Measurements from ENCODE around the gene DNAI4. TPM values are rescaled to one million over a fixed set of nuclear protein-coding genes. Genes with fewer than 3 reads are reported as not detected.

DNAI4 gene
- polyA plus RNA-seq, 3 donors = 0.09 TPM; not detected in 2

DNA sequence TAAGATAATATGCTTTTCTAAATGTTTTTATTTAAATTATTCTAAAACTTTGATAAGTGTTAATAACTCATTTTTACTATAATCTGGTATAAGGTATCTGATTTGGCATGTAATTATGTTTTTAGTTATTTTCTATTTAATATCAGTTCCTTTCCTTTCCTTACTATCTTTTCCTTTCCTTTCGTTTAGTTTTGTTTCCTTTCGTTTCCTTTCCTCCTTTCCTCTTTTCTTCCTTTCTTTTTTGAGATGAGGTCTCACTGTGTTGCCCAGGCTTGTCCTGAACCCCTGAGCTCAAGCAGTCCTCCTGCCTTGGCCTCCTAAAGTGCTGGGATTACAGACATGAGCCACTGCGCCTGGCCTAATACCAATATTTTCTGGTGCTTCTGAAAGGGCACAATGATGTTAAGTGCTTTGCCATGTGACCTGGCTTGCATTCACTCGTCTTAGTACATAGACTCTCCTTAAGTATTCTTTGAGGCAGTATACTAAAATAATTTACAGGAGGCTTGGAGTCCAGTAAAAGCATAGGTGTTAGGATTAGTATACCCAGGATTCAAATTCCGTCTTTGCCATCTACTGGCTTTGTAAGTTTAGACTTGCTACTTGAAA lies 18.8 kb upstream of the DNAI4 start:
- no peak for DNase-seq
- H3K36me3 ChIP-seq (replicated peaks in 1 of 2; ENCODE audit: control insufficient read depth in 1 of 2, insufficient read depth in 2 of 2, low read length in 2 of 2) = peaks cover 53 to 81% of the 10 kb centered on the region in 2 donors
- H3K4me2 ChIP-seq (replicated peaks; ENCODE audit: extremely low read depth, low read length, poor library complexity, severe bottlenecking) = no peak overlapping the region
- Mint-ChIP-seq H3K4me1 (peaks cover 25% of the 10 kb centered on the region), H3K27me3 (ENCODE audit: low read depth in 3 of 3) (no peaks in the 10 kb centered on the region), H3K27ac (peak overlapping the region in 6 of 7 donors; percentile 7 to 86 (median 48)), H3K36me3 (peaks cover 44 to 57% of the 10 kb centered on the region in 2 donors), H3K4me3 (no peak overlapping the region), H3K9me3 (no peaks in the 10 kb centered on the region)
- H3K4me1 ChIP-seq (ENCODE audit: control insufficient read depth in 1 of 2, insufficient read depth in 2 of 2, low read length in 2 of 2) = peaks cover 4 to 21% of the 10 kb centered on the region in 2 donors
- peak overlapping the region in 1 of 2 donors; percentile 53 for H3K27ac ChIP-seq (ENCODE audit: low read depth in 1 of 2, low read length in 2 of 2)
- no peak overlapping the region for H3K9ac ChIP-seq (ENCODE audit: insufficient read depth, low read length, poor library complexity, severe bottlenecking)
- H3K27me3 ChIP-seq (ENCODE audit: control insufficient read depth in 2 of 2, insufficient read depth in 2 of 2, low read length in 2 of 2) = no peaks in the 10 kb centered on the region
- intact Hi-C loops (cut with micrococcal nuclease) = no loop called here
- H3K4me3 ChIP-seq (replicated peaks in 1 of 3; ENCODE audit: low read depth in 2 of 3, low read length in 3 of 3) = no peak overlapping the region
- H3K9me3 ChIP-seq (replicated peaks in 1 of 2; ENCODE audit: control insufficient read depth in 1 of 2, insufficient read depth in 1 of 2, low read length in 2 of 2) = no peaks in the 10 kb centered on the region
- H3K79me2 ChIP-seq (ENCODE audit: insufficient read depth, low read length) = peaks cover 100% of the 10 kb centered on the region
- H4K20me1 ChIP-seq (ENCODE audit: insufficient read depth, low read length) = peaks cover 100% of the 10 kb centered on the region
- 81% methylated on average over 3 of the region's 5 CpGs for WGBS (ENCODE audit: insufficient coverage)
- H2AFZ ChIP-seq (ENCODE audit: insufficient read depth, low read depth, low read length, poor library complexity, severe bottlenecking) = no peak overlapping the region
- no peak for TF ChIP-seq CTCF (IDR thresholded peaks at IDR 0.05)

DNA sequence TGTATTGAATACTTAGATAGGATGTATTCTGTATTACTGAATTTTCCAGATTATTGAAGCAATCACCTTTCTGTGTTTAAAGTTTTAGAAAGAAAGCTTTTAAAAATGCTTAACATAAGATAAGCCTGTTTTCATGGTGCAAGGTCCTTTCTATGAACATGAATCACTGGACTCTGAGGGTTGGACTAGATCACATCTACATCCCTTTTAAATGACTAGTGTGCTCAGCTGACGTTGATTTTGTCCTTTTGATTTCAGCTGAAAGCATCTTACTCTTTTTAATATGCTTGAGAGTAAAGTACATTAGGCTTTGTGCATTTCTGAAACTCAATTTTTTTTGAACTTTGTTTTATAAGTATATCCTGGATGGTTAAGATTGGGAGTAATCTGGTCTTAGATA lies 16.3 kb upstream of the DNAI4 start:
- intact Hi-C loops (cut with micrococcal nuclease) = no loop called here
- peaks cover 100% of the 10 kb centered on the region for H4K20me1 ChIP-seq (ENCODE audit: insufficient read depth, low read length)
- H3K27ac Mint-ChIP-seq = peak overlapping the region in 1 of 7 donors; percentile 46
- no peak overlapping the region for H3K4me3 ChIP-seq (replicated peaks in 1 of 3; ENCODE audit: low read depth in 2 of 3, low read length in 3 of 3)
- peaks cover 21 to 40% of the 10 kb centered on the region in 2 donors for H3K36me3 Mint-ChIP-seq
- no peaks in the 10 kb centered on the region for H3K9me3 ChIP-seq (replicated peaks in 1 of 2; ENCODE audit: control insufficient read depth in 1 of 2, insufficient read depth in 1 of 2, low read length in 2 of 2)
- H3K4me1 Mint-ChIP-seq = peaks cover 22% of the 10 kb centered on the region
- no peak overlapping the region for H3K9ac ChIP-seq (ENCODE audit: insufficient read depth, low read length, poor library complexity, severe bottlenecking)
- H2AFZ ChIP-seq (ENCODE audit: insufficient read depth, low read depth, low read length, poor library complexity, severe bottlenecking) = no peak overlapping the region
- H3K4me3 Mint-ChIP-seq = no peak overlapping the region
- H3K27me3 Mint-ChIP-seq (ENCODE audit: low read depth in 3 of 3) = peaks cover 0 to 2% (median 0%) of the 10 kb centered on the region in 3 donors
- TF ChIP-seq CTCF (IDR thresholded peaks at IDR 0.05) = no peak
- H3K27me3 ChIP-seq (ENCODE audit: control insufficient read depth in 2 of 2, insufficient read depth in 2 of 2, low read length in 2 of 2) = no peaks in the 10 kb centered on the region
- no peaks in the 10 kb centered on the region for H3K9me3 Mint-ChIP-seq
- no peak overlapping the region for H3K4me2 ChIP-seq (replicated peaks; ENCODE audit: extremely low read depth, low read length, poor library complexity, severe bottlenecking)
- DNase-seq = no peak
- H3K79me2 ChIP-seq (ENCODE audit: insufficient read depth, low read length) = peaks cover 100% of the 10 kb centered on the region
- H3K36me3 ChIP-seq (replicated peaks in 1 of 2; ENCODE audit: control insufficient read depth in 1 of 2, insufficient read depth in 2 of 2, low read length in 2 of 2) = peaks cover 29 to 56% of the 10 kb centered on the region in 2 donors
- peak overlapping the region in 1 of 2 donors; percentile 62 for H3K27ac ChIP-seq (ENCODE audit: low read depth in 1 of 2, low read length in 2 of 2)
- peaks cover 5 to 24% of the 10 kb centered on the region in 2 donors for H3K4me1 ChIP-seq (ENCODE audit: control insufficient read depth in 1 of 2, insufficient read depth in 2 of 2, low read length in 2 of 2)
- no CpG with 5 or more reads among the region's 1 CpG for WGBS (ENCODE audit: insufficient coverage)
